Epithelial cell of proximal tubule (primary cell): ENCODE measurements around the gene KAT7. TPM values are rescaled to one million over a fixed set of nuclear protein-coding genes. Genes with fewer than 3 reads are reported as not detected.
A peak's percentile ranks its signal among the peaks of the same experiment; 100 is the strongest.
"Not testable (repeated sequence)": the region's sequence is repeated elsewhere in the genome, so short reads cannot be mapped to it uniquely, and the experiment has no call there.

ENCODE experiments used
- DNase-seq: peaks from one replicate; pipeline ENCODE4 v3.0.0-alpha.2; 2011; ENCODE audit warnings: low read depth
- H3K4me3 ChIP-seq: 2 replicates; pipeline ENCODE4 v1.5.1; 2011; ENCODE audit warnings: low read depth, mild to moderate bottlenecking, low read length
- CTCF ChIP-seq: conservative IDR thresholded peaks from 2 replicates; pipeline ENCODE4 v1.5.1; 2012; ENCODE audit warnings: low read depth, mild to moderate bottlenecking, low read length
- total RNA-seq: library from RNA; depleted of rRNA; stranded (reverse); fragments of >200 nt; gene quantifications from 2 replicates; pipeline ENCODE4 v1.2.3, GENCODE V29; 2015

The KAT7 gene
- total RNA-seq, 1 donor from 2014 or later, result 20.9 TPM

DNA sequence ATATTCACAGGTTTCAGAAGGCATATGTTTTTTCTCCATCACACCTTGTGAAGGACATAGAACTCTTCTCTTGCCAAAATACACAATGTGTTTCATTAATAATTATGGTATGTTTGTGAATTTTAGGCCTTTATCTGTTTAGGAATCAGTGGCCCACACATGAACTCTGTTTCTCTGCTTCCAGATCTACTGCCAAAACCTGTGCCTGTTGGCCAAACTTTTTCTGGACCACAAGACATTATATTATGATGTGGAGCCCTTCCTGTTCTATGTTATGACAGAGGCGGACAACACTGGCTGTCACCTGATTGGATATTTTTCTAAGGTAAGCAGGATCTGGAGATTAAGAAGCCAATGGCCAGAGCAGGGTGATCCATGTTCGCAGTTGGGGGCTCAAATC, 33.0 kb downstream of the KAT7 start:
- no peak for TF ChIP-seq CTCF
- no peak overlapping the region for H3K4me3 ChIP-seq
- no peak for DNase-seq

DNA sequence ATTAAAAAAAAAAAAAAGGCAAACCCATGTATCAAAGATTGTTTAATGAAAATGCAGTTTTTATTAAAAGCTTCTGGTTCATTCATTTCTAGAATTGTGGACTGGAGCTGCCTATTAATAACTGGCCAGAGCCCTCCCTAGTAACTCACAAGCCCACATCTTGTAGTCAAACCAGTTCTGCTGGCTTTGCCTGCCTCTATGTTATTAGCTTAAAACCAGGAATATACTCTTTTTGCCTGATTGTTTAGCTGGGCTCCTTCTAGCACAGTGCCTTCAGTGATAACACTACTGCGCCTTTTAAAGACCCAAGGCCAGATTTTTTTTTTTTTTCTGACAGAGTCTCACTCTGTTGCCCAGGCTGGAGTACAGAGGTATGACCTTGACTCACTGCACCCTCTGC, 33.4 kb downstream of the KAT7 start:
- TF ChIP-seq CTCF, result no peak
- H3K4me3 ChIP-seq, result no peak overlapping the region

GRCh38 chr17:49822829-49823228, 34.3 kb downstream of the KAT7 start:
- no peak for DNase-seq
- H3K4me3 ChIP-seq, result no peak overlapping the region
- no peak for TF ChIP-seq CTCF

More for the DNA sequence above, 33.4 kb downstream of the KAT7 start:
- DNase-seq, result no peak

DNA sequence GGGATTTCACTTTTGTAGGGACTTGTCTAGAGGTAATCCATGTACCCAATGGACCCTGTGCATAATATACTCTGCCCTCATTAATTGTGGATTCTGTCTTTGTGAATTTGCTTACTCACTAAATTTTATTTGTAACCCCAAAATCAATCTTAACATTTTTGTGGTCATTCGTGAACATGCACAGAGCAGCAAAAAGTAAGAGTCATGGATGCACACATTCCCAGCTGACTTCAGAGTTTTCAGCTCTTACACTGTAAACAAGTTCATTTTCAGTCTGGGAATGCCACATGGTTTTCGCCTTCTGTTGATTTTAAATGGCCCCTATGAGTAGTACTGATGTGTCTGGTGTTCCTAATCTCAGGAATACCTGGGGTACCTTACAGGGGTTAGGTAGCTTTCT, 35.1 kb downstream of the KAT7 start:
- no peak overlapping the region for H3K4me3 ChIP-seq
- no peak for TF ChIP-seq CTCF
- no peak for DNase-seq

DNA sequence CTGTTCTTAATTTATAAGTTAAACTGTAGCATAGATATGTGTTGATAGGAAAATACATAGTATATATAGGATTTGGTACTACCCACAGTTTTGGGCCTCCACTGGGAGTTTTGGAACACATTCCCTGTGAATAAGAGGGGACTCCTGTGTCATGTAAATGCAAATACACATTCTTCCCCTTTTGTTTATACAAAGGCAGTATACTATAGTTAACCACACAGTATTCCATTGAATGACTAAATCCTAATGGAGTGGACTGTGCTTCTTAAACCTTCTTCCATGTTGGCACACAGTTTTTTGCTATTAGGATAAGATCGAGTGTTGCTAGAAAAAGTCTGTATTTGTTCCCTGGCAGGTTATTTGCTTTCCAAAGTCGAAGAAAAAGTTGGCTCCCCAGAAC, 37.2 kb downstream of the KAT7 start:
- H3K4me3 ChIP-seq, result no peak overlapping the region
- no peak for TF ChIP-seq CTCF

DNA sequence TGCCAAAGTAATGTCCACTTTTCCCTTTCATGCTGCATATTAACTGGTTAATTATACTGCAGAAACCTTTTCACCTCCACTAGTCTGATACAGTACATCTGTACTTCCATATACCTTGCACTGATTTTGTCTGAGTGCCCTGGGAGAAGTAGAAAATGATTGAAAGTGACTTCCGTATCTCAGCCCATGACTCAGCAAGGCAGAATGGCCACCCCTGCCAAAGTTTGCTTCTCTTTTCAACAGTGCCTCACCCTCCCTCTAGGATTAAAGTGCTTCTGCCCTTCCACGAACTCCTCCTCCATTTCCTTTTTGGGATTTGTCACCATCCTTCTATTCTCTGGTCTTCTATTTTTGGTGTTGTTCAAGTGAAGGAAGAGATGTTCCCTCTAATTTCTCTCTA, 39.8 kb downstream of the KAT7 start:
- not testable (repeated sequence) for H3K4me3 ChIP-seq, DNase-seq

More for the DNA sequence above, 37.2 kb downstream of the KAT7 start:
- no peak for DNase-seq

- no peak overlapping the region for H3K4me3 ChIP-seq
- no peak for TF ChIP-seq CTCF
- no peak for DNase-seq
Measured at GRCh38 chr17:49829026-49829425, 40.5 kb downstream of the KAT7 start.

GRCh38 chr17:49830605-49831004, 42.1 kb downstream of the KAT7 start:
- TF ChIP-seq CTCF, result no peak
- H3K4me3 ChIP-seq, result no peak overlapping the region
- peak; percentile 18 for DNase-seq
